Liver (tissue), 9 donors: Measurements from ENCODE around the gene ZNF747. TPM values are rescaled to one million over a fixed set of nuclear protein-coding genes. Genes with fewer than 3 reads are reported as not detected.

ENCODE experiments used
- DNase-seq: peaks from one replicate; pipeline ENCODE4 v3.0.0-alpha.2; 2017; ENCODE audit warnings: low spot score
- H3K27ac ChIP-seq, 2 donors: one replicate each; pipeline ENCODE4 v1.7.0; 2013; ENCODE audit warnings: inconsistent platforms in 2 of 2, low read length in 2 of 2, control low read depth in 1 of 2, low read depth in 1 of 2, mild to moderate bottlenecking in 1 of 2
- H3K27me3 ChIP-seq, 4 donors: one replicate each; pipeline versions ENCODE4 v1.6.1 to v1.7.0; 2013; ENCODE audit warnings: low read length in 3 of 4, inconsistent platforms in 1 of 4, mild to moderate bottlenecking in 1 of 4, moderate library complexity in 1 of 4; ENCODE audit not compliant: control insufficient read depth in 4 of 4, insufficient read depth in 4 of 4
- H3K36me3 ChIP-seq, 4 donors: one replicate each; pipeline versions ENCODE4 v1.6.1 to v1.7.0; 2013; ENCODE audit warnings: low read length in 3 of 4, mild to moderate bottlenecking in 3 of 4, low read depth in 1 of 4, moderate library complexity in 1 of 4; ENCODE audit not compliant: control insufficient read depth in 4 of 4, insufficient read depth in 3 of 4
- H3K4me1 ChIP-seq, 4 donors: one replicate each; pipeline versions ENCODE4 v1.6.1 to v1.7.0; 2013; ENCODE audit warnings: low read length in 3 of 4, mild to moderate bottlenecking in 3 of 4, moderate library complexity in 1 of 4; ENCODE audit not compliant: control insufficient read depth in 4 of 4, insufficient read depth in 4 of 4
- H3K4me3 ChIP-seq, 3 donors: one replicate each; pipeline versions ENCODE4 v1.6.1 to v1.7.0; 2013; ENCODE audit warnings: low read length in 3 of 3, control low read depth in 1 of 3, low read depth in 1 of 3, mild to moderate bottlenecking in 1 of 3
- H3K9ac ChIP-seq, 2 donors: one replicate each; pipeline ENCODE4 v1.7.0; 2013; ENCODE audit warnings: low read length in 2 of 2, mild to moderate bottlenecking in 2 of 2, moderate library complexity in 2 of 2, control low read depth in 1 of 2, low read depth in 1 of 2
- H3K9me3 ChIP-seq, 4 donors: one replicate each; pipeline versions ENCODE4 v1.6.1 to v1.7.0; 2013; ENCODE audit warnings: low read length in 3 of 4; ENCODE audit not compliant: control insufficient read depth in 4 of 4
- ATF3 ChIP-seq: IDR thresholded peaks from 2 replicates; pipeline ENCODE4 v1.6.1; 2016; ENCODE audit warnings: antibody characterized with exemption
- CTCF ChIP-seq: fragments of 150-350 bp; IDR thresholded peaks from 2 replicates; pipeline ENCODE4 v1.5.1; 2017; ENCODE audit warnings: improper control_type of control experiment, low read depth, low read length; ENCODE audit not compliant: missing input control
- GABPA ChIP-seq, 2 donors: IDR thresholded peaks in 1 of 2; conservative IDR thresholded peaks in 1 of 2; 2 replicates each; pipeline ENCODE4 v1.6.1; 2016; ENCODE audit warnings: antibody characterized with exemption in 2 of 2, mild to moderate bottlenecking in 1 of 2, moderate library complexity in 1 of 2
- HNF4A ChIP-seq, 2 donors: conservative IDR thresholded peaks; 2 replicates each; pipeline ENCODE4 v1.6.1; 2016; ENCODE audit warnings: antibody characterized with exemption in 2 of 2, mild to moderate bottlenecking in 2 of 2
- REST ChIP-seq: IDR thresholded peaks from 2 replicates; pipeline ENCODE4 v1.6.1; 2016; ENCODE audit warnings: antibody characterized with exemption, mild to moderate bottlenecking
- YY1 ChIP-seq: IDR thresholded peaks from 2 replicates; pipeline ENCODE4 v1.6.1; 2016; ENCODE audit warnings: antibody characterized with exemption, mild to moderate bottlenecking
- WGBS: extraction: QIAGEN DNeasy Blood & Tissue Kit; methylation state at CpG from one replicate; pipeline ENCODE4 v1.1.7; 2013; 5-methylcytosine and 5-hydroxymethylcytosine counted together
- polyA plus RNA-seq, 2 donors: library from polyadenylated mRNA; stranded (reverse) in 1 of 2; unstranded in 1 of 2; fragments of 200-250 nt in 1 of 2; fragments of >200 nt in 1 of 2; fragmentation: Nextera tagmentation in 1 of 2; extraction: Ambion mirVana in 1 of 2; gene quantifications; one replicate each; pipeline versions ENCODE4 v1.2.1 to v1.2.3, GENCODE V29; 2013 to 2015
- total RNA-seq, 2 donors: library from RNA; depleted of rRNA; stranded (reverse); fragments of >200 nt; gene quantifications; one replicate each; pipeline ENCODE4 v1.2.3, GENCODE V29; 2014
- donor health status: healthy.
- donor health status: healthy.
- donor health status: healthy.
- donor health status: healthy.
- donor health status: healthy.

ZNF747 gene
- total and polyA plus RNA-seq, 4 donors: 3.8 to 10.5 (median 6.5) TPM

DNA sequence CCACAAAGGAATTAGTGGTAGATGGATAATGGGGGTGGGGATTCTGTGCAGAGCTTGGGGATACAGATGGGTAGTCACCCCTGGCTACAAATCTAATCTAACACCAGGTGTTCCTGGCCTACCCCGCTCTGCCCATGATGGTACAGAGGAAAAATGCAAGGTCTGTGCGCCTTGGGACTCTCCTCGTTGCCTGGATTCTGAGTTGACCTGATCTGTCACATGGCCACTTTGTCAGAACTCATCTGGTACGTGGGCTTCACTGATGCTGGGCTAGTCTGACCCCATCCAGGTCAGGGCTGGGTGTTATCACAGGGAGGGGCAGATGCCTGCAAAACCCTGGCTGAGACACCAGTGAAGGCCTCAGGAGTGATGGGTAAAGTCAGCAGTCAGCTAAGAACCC lies 18.3 kb upstream of the ZNF747 start:
- Histone ChIP-seq H3K4me1 (peaks cover 2 to 11% (median 7%) of the 10 kb centered on the region in 4 donors), H3K36me3 (peaks cover 6 to 11% (median 8%) of the 10 kb centered on the region in 4 donors), H3K27me3 (no peaks in the 10 kb centered on the region), H3K4me3 (no peak overlapping the region), H3K9me3 (no peaks in the 10 kb centered on the region), H3K9ac (no peak overlapping the region), H3K27ac (no peak overlapping the region)
- 90% methylated on average over 4 of the region's 4 CpGs for WGBS
- no peak for DNase-seq
- TF ChIP-seq CTCF (no peak), YY1 (no peak), REST (no peak), ATF3 (no peak)

DNA sequence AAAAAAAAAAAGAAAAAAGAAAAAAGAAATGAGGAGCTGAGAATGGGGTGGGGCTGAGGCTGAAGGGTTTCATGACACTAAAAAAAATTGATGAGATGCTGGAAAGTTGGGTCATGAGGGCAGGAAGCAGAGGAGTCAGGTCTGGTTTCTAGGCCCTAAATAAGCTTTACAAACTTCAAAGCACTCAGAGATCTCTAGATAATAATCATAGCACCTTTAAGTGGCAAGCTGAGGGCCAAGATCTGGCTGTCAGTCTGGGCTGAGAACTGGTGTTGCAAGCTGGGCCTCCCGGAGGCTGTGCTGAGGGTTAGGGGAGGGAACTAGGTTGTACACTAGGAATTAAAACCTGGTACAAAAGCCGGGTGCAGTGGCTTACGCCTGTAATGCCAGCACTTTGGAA lies 17.1 kb upstream of the ZNF747 start:
- TF ChIP-seq GABPA (IDR thresholded peaks at IDR 0.05 in 1 of 2, conservative IDR thresholded peaks at IDR 0.05 in 1 of 2) (no peak), CTCF (no peak), HNF4A (conservative IDR thresholded peaks at IDR 0.05) (no peak)
- no peak overlapping the region for H3K9ac ChIP-seq
- H3K27me3 ChIP-seq: no peaks in the 10 kb centered on the region
- H3K4me1 ChIP-seq: peaks cover 0 to 5% (median 2%) of the 10 kb centered on the region in 4 donors
- no peak for DNase-seq
- peaks cover 6 to 11% (median 8%) of the 10 kb centered on the region in 4 donors for H3K36me3 ChIP-seq
- H3K4me3 ChIP-seq: no peak overlapping the region
- 84% methylated on average over 3 of the region's 3 CpGs for WGBS
- H3K27ac ChIP-seq: no peak overlapping the region
- H3K9me3 ChIP-seq: no peaks in the 10 kb centered on the region
